GM12872 (cell line): ENCODE data around the gene TRIP10.

ENCODE experiments used
- TF ChIP-seq, protein P1 (sequence below): IDR thresholded peaks from 3 replicates; pipeline ENCODE4 v1.5.1; 2011; ENCODE audit warnings: low read depth, mild to moderate bottlenecking, low read length, moderate library complexity; ENCODE audit not compliant: insufficient read depth

TRIP10 gene

DNA sequence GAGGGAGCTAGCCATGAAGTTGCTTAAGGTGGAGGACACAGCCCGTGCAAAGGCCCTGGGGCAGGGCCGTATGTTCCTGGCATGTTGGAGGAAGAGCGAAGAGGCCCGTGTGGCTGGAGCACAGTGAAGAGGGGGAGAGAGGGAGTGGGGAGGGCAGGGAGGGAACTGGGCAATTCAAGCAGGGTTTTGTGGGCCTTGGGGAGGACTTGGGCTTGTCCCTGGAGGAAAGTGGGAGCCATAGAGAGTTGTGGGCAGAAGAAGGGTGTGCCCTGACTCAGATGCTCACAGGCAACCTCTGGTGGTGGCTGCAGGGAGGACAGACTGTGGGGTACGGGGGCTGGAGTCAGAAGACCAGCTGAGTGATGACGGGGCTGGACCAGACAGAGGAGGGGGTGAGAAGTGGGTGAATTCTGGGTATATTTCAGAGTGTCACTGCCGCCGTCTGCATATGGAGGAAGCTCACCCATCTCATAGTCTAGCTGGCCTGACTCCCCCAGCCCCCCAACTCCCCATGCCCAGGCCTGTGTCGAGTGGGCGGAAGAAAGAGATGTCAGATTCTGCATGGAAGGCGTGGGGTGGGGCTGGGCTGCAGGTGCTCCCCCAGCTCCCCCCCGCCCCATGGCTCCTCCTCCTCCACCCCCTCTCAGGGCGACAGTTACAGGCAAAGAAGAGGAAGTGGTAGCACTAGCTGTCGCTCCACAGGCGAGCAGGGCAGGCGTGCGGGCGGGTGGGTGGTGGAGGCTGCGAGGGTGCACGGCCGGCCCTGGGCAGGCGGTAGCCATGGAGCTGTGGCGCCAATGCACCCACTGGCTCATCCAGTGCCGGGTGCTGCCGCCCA, 32.8 kb downstream of the TRIP10 start, which contains the start of gene VAV1:
TSS of gene VAV1 (plus strand) at position 681 of the 838 bp plus-strand sequence. CDS start at position 781, 100 bp downstream.
- TF ChIP-seq, protein P1, sequence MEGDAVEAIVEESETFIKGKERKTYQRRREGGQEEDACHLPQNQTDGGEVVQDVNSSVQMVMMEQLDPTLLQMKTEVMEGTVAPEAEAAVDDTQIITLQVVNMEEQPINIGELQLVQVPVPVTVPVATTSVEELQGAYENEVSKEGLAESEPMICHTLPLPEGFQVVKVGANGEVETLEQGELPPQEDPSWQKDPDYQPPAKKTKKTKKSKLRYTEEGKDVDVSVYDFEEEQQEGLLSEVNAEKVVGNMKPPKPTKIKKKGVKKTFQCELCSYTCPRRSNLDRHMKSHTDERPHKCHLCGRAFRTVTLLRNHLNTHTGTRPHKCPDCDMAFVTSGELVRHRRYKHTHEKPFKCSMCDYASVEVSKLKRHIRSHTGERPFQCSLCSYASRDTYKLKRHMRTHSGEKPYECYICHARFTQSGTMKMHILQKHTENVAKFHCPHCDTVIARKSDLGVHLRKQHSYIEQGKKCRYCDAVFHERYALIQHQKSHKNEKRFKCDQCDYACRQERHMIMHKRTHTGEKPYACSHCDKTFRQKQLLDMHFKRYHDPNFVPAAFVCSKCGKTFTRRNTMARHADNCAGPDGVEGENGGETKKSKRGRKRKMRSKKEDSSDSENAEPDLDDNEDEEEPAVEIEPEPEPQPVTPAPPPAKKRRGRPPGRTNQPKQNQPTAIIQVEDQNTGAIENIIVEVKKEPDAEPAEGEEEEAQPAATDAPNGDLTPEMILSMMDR: peak; percentile 75

DNA sequence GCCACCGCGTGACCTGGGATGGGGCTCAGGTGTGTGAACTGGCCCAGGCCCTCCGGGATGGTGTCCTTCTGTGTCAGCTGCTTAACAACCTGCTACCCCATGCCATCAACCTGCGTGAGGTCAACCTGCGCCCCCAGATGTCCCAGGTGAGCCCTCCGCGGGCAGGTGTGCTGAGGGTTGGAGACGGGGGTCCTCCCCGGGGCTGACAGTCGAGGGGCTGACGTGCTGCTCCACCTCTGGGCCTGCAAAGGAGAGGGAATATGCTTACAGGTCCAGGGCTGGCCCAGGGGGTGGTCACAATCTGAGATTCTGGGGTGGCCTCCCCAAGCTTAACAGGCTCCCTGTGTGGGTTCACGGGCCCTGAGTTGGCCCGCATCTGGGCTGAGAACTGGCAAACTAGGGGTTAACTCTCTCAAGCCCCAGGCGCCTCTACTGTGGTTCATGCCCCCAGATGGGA, 33.4 kb downstream of the TRIP10 start:
- TF ChIP-seq, protein P1: no peak

DNA sequence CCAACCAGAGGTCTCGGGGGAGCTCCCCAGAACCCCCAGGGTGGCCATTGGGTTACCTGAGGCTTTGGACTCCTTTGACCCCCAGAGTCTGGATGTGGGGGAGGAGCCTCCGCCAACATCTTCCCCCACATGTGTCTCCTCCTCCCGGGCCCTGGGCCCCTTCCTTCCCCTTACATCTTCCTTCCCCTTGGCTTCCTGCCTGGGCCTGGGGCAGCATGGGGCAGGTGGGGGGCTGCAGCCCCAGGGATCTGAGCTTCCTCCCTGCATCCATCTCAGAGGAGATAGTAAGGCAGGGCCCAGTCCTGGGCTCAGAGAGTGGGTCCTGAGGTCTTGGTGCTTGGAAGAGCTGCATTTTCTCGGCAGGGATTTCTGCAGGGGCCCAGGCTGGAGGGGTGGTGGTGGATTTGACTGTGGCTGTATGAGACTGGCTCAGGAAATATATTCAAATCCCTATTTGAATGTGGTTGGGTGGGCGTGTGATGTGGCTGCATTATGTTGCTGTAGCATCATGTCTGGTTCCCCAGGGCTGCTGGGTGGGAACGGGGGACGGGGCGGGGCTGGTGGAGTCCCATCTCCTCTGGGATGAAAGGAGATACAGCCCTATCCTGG, 33.9 kb downstream of the TRIP10 start:
- TF ChIP-seq, protein P1: no peak

DNA sequence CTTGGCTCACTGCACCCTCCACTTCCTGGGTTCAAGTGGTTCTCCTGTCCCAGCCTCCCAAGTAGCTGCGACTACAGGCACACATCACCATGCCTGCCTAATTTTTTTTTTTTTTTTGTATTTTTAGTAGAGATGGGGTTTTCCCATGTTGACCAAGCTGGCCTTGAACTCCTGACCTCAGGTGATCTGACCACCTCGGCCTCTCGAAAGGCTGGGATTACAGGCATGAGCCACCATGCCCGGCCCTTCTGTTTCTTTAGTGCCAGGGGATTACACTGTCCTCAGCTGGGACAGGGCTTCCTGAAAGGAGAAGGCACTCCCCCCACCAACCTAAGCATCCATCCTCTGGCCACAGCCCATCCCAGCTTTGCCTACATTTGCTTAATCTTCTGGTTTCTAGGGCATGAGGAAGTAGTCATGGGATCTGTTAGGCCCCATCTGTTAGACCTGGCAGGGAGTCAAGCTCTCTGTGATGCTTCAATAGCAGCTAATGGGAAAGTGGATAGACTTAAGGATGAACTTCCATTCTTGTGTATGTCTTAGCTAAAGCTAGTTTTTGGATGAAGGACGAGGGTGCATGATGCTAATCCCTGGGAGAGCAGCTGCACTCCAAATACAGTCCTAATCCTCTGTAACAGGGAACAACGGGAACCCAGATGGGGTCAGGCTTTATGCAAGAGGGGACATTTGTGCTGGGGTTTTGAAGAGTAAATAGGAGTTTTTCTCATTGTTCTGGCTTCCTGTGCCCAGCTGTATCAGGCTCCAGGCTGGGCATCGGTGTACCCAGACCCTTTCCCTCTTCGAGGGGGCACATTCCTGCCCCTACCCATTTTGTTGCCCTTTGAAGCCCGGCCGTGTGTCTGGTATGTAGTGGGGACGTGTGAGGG, 35.6 kb downstream of the TRIP10 start:
- TF ChIP-seq, protein P1: no peak

DNA sequence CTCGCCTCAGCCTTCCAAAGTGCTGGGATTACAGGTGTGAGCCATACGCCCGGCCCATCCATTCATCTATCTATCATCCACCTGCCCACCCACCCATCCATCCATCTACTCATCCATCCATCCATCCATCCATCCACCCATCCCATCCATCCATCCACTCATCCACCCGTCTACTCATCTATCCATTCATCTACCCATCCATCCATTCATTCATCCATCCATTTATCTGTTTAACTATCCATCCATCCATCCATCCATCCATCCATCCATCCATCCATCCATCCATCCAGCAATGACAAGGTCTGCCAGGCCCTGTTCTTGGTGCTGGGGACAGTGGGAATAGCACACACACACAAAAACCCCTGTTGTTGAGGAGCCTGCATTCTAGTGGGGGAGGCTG, 37.5 kb downstream of the TRIP10 start:
- TF ChIP-seq, protein P1: no peak

DNA sequence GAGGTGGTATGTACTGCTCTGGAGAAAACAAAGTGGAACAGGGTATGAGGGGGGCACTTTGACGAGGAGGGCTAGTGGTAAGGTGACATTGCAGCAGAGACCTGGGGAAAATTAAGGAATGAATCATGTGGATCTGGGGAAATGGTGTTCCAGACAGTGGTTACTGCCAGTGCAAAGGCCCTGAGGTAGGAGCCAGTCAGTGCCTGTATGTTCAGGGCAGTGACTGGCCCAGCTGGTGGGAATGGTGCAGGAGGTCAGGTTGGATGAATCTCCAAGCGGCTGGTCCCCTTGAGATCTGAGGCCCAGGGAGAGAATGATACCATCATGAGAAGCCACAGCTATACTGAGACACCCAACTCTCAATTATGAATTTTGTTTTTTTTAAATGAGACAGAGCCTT, 38.0 kb downstream of the TRIP10 start:
- TF ChIP-seq, protein P1: no peak

DNA sequence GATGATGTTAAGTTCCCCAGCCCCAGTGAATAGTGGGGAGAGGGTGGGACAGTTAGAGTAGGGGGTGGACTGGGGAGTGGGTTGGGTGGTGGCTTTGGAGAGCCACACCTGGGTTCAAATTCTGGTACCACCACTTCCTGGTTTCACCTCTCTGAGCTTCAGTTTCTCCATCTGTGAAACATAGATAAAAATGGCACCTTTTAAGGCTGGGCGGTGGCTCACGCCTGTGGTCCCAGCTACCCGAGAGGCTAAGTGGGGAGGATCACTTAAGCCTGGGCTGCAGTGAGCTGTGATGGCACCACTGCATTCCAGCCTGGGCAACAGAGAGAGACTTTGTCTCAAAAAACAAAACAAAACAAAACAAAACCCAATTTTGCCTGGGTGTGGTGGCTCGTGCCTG, 38.9 kb downstream of the TRIP10 start:
- TF ChIP-seq, protein P1: no peak
